AG08395 (cell line): Measurements from ENCODE around the gene SYT8.

Experiments
- DNase-seq: peaks from one replicate; pipeline ENCODE4 v3.0.0; 2012; ENCODE audit warnings: mixed read lengths, low spot score

SYT8 gene

DNA sequence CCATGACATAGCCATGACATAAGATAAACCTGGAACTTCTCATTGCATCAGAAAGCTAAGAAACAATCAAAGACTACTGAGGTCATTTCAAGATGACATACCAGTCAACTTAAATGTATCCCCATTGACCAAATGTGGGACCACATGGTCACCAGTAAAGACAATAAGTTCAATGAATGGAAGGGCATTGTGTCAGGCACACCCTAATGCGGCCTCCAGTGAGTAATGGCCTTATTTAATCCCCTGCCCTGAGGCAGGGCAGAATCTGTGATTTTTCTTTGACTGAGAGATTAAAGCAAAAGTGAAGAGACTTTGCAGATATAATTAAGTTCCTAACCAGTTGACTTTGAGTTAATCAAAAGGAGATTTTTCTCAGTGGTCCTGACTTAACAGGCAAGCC is 17.3 kb upstream of the SYT8 start:
- no peak for DNase-seq

DNA sequence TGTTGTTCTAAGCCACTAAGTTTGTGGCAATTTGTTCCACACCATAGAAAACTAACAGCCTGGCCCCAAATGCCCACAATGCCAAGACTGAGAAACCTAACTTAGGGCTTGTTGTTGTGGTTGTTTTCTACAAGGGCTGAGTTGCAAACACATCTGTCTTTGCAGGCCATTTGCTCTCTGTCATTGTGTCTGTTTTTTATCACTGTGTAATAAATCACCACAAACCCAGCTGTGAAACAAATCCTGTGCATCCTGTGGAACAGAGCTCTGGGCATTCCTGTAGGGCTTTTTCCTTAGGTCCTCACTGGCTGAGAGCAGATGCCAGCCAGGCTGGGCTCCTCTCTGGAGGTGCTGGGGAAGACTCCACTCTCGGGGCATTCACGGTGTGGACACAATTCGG is 15.7 kb upstream of the SYT8 start:
- DNase-seq: no peak

DNA sequence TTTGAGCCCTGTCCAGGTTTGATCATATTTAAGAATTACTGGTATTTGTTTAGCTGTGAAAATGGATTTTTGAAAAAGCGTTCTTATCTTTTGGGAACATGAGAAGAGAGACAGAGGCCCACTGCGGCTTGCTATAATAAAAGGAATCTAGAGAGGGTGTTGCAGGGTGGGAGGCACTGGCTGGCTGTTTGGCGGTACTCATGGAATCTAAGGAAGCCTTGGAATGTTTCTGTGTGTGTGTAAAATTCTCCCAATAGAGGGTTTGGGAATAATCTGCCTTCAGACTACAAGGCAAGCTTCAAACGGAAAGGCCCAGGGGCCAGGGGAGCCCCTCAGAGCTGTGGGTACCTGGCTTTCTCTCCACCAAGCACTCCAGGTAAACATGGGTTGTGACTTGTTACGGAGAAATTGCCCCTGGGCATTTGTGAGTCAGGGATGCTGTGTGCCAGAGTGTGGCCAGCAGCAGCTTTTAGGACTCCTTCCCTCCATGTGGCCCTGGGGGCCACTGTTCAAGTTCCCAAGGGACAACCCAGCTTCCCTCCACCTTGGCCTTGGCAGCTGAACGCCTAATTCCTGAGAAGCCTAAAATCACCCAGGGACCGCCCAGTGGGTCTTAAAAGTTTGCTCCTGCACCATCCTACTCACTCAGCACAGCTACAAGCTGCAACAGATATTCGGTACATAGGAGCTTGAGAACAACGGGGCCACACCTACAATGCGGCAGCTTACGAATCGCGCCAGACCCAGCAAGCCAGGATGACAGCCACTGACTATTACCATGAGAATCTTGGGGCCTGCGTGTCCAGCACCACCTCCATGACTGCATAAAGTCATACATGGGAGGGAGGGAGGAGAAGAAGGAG is 14.1 kb upstream of the SYT8 start:
- peak; percentile 33 for DNase-seq

DNA sequence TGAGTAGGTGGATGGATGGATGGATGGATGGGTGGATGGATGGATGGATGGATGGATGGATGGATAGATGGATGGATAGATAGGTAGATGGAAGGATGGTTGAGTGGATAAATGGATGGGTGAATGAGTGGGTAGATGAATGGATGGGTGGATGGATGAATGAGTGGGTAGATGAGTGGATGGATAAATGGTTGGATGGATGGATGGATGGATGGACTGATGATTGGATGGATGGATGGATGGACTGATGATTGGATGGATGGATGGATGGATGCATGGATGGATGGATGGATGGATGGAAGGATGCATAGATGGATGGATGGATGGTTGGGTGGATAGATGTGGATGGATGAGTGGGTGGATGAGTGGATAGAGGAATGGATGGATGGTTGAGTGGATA is 13.2 kb upstream of the SYT8 start:
- DNase-seq: no peak

DNA sequence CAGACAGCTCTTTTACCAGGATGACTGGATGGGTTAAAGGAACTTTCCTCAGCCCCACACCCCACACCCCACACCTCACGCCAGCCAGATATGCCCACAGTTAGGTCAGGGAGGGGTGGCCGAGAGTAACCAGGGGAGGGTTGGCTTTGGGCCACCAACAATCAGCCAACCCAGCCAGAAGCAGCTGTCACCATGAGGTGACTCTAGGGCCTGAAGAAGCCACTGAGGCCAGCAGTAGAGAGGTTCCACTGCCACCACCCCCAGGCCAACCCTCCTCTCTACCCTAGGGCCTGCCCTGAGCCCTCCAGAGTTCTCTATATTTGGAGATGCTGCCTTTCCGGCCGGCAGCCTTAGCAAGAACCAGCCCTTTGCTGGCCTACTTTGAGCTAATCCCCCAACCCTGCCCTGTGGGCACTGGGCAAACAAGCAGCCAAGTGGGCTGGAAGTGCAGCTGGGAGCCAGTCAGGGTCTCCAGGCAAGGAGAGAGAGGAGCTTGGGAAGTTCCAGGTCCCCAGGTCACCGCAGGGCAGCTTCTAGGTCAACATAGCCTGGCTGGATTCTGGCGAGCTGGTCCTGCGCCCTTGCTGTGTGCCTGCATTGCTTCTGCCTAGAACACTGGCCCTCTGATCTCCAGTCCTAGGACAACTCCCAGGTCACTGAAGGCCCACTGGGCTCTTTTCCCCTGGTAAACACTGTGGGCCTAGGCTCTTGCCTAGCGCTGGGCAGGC is 12.0 kb upstream of the SYT8 start:
- no peak for DNase-seq

DNA sequence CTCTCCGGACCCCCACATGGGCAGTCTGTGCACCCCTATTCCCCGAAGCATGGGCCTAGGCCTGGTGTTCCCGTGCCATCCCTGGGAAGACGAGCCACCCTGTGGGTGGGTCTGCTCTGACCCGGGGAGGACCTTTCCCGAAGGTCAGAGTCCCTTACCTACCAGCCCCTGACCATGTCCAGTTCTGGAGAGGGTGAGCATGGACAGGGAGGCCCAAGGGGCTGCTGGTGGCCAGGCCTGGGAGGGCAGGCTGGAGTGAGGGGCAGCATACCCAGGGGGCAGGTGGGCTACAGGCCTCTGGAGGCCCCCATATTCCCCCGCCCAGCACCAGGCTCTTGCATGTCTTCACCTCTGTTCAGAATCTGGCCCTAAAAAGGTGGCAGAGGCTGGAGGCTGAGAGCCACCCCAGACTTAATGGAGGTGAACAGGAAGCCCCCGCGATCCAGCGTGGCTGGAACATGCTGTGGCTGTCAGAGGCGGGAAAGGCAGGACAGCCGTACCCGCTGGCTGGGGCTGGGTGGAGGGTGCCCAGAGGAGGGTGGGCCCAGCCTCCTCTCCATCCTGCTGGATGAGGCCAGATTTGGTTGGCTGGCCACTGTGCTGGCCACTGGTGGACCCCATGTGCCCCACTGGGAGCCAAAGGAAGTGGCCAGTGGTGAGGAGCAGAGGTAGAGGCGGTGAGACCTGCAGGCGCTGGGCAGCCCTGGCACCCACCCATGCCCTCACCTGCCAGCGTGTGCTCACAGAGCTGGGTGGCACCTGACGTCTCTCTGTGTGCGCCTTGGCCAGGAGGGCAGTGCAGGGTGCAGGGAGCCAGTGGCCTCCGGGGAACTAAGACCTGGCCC is 11.2 kb upstream of the SYT8 start:
- no peak for DNase-seq

DNA sequence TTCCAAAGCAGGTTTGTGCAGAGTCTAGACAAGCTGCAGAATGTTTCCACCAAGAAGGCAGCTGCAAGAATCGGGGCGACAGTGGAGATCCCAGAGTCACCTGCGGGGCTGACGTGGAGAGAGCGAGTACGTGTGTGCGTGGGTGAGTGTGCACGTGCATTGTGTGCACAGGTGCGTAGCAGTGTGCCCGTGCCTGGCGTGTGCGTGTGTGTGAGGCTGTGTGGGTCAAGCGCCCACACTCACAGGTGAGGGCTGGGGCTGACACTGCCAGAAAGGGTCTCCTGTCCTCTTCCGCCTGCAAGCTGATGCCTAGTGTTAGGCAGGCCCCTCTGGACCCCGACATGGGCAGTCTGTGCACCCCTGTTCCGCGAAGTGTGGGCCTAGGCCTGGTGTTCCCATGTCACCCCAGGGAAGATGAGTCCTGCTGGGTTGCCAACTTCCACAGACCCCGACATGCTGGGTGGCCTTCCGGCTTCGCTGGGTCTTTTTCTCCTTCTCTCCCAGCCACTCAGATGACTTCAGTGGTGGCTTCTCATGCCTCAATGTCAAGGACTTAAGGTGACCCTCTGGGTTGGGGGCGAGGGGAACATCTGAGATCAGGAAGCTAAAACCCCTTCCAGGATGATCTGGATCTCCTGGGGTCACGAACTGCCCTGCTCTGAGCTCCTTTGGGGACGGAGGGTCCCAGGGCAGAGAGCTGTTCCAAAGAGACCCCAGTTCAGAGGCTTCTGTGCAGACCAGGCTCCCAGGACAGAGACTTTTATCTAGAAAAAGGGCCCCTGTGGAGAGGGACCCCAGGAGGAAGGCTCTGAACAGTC is 10.4 kb upstream of the SYT8 start:
- no peak for DNase-seq

GRCh38 chr11:1825039-1825740 is 9.6 kb upstream of the SYT8 start:
- no peak for DNase-seq

DNA sequence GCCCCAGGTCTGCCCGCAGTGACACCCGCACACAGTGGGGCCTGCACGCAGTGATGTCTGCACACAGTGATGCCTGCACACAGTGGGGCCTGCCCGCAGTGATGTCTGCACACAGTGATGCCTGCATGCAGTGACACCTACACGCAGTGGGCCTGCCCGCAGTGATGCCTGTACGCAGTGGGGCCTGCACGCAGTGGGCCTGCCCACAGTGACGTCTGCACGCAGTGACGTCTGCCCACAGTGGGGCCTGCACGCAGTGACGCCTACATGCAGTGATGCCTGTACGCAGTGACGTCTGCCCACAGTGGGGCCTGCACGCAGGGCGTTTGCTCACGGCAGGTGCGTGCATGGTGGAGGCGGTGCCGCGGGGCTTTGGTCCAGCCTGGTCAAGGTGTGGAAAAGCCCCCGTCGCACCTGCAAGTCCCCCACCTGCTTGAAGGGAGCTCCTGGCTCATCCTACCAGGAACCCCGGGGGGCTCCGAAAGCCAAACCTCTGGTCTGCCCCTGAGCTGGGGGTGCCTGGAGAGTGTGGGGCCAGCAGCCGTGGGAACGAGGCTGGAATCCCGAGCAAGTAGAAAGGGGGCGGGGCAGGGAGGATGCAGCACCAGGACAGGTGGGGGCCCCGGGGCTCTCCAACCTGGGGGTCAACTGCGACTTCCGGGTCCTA is 8.9 kb upstream of the SYT8 start:
- no peak for DNase-seq

DNA sequence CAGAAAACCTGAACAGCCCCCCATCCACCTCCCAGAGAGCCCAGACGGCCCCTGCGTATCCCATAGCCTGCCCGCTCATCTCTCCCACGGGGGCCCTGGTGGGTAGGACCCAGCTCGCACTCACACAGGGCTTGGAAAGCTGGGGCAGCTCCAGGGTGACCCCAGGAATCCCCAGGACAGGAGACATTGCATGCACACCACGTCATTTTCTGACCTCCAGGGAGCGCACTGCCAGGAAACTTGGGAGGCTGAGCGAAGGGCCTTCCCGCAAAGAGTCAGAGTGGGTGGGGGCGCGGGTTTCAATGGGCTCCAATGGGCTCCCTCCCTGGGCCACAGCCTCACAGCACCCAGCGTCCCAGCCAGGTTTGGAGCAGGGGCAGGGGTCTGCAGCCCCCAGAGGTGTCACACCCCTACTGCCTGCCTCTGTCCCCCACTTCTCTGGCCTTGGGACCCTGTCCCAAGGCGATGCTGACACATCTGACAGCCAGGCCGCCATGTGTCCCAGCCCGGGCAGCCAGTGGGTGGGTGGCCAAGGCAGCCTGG is 8.2 kb upstream of the SYT8 start:
- peak; percentile 80 for DNase-seq

- peak; percentile 86 for DNase-seq
Observed at GRCh38 chr11:1827095-1827813, 7.5 kb upstream of the SYT8 start.

- no peak for DNase-seq
Observed at GRCh38 chr11:1827931-1828330, 6.9 kb upstream of the SYT8 start.

GRCh38 chr11:1828542-1828941 is 6.2 kb upstream of the SYT8 start:
- no peak for DNase-seq

DNA sequence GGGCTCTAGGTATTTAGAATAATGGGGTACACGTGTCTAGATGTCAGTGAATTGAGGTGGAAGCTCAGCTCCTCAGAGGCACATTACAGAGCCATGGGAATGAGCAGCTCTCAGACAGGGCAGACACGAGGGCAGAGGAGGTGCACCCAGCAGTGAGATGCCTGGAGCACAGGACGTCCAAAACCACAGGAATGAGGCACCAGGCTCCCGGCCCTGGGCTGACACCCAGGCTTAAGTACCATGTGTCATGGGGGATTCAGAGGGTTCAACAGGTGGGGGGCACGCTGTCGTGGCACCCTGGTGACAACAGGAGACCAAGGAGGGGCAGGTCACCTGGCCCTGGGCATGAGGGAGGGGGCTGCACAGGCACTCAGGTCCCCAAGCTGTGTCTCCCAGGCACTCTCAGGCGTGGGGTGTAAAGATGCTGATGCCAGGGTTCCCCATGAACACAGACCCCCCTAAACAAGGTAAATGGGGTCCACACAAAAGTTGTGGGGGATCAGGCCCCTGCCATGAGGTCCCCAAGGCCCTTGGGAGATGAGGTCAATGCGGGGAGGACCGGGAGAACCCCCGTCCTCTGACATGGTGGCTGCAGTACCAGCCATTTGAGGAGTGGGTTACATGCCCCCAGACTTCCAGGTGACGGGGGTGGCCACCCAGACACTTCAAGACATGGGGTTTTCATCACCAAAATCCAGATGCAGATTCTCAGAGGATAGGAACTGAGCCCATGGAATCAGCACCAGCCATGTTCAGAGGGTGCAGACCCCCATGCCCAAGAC is 5.6 kb upstream of the SYT8 start:
- DNase-seq: peak; percentile 88

- DNase-seq: no peak
Observed at GRCh38 chr11:1830004-1830321, 4.8 kb upstream of the SYT8 start.

DNA sequence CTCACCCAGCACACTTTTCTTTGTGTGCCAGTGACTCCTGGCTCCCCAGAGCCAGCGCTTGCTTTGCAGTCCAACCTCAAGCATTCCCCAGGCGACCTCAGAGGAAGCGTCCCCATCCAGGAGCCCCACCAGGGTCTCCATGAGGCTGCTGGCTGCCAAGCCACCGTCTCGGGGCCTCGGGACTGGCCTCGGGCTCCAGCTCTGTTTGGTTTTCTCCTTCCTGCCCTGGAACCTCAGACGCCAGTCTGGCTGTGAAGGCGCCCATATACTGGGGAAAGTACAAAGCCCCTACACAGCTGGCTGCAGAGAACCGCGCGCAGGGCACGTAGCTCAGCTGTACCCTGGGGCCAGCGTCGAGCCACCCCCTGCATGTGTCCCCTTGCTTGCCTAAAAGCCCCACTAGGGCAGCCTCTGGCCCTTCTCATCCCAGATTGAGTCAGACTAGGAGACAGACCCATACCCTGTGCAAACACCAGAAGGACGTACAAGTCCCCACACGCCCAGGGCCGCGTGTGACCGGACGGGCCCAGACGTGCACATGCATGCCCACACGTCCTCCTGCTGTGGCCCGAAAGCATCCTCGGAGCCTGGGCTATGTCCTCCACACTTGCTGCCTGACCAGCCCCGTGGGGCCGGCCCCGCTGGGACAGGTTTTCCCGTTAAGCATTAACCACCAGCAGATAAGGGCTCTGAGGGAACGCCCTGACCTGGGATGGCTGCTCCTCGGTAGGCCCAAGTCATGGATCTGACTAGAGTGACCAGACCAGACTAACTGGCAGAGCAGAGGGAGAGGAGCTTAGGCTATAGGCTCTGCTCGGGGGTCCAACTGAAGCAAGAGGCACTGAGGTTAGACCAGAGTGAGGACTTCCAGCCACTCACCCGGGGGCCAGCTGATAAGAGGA is 4.2 kb upstream of the SYT8 start:
- no peak for DNase-seq

GRCh38 chr11:1831338-1832210 is 3.2 kb upstream of the SYT8 start:
- DNase-seq: no peak
